PC-9 (cell line): ENCODE data around the gene PIK3IP1. TPM values are rescaled to one million over a fixed set of nuclear protein-coding genes. Genes with fewer than 3 reads are reported as not detected.

ENCODE experiments used
- BruUV-seq: library from RNA; stranded (reverse); fragments of 400-500 nt; replicated peaks from 2 replicates; lab custom pipeline; 2021; lab: Mats Ljungman, UMichigan
- CTCF ChIA-PET: fragments of 300-600 bp; sonication (Branson Sonifier 250); formaldehyde crosslinking; loops from one replicate; lab custom pipeline; 2022; ENCODE audit warnings: antibody characterized with exemption; lab: Charles Lee
- POLR2A ChIA-PET: fragments of 300-600 bp; sonication (Branson Sonifier 250); formaldehyde crosslinking; loops from one replicate; lab custom pipeline; 2022; ENCODE audit warnings: antibody characterized with exemption; ENCODE audit not compliant: unreplicated experiment; lab: Charles Lee
- DNase-seq, 2 experiments: peaks; one replicate each; pipeline versions ENCODE4 v3.0.0 to v3.0.0-alpha.2; 2015 to 2022; ENCODE audit warnings: mixed read lengths in 1 of 2
- H2AFZ ChIP-seq: fragments of 200-600 bp; sonication (generic); 2 replicates; pipeline ENCODE4 v1.8.1; 2017; ENCODE audit warnings: antibody characterized with exemption
- H3F3A ChIP-seq: fragments of 200-600 bp; sonication (generic); 2 replicates; pipeline ENCODE4 v1.8.1; 2017; ENCODE audit warnings: antibody characterized with exemption, mild to moderate bottlenecking, low read depth; ENCODE audit not compliant: insufficient read depth
- H3K27ac ChIP-seq: fragments of 200-600 bp; sonication (generic); 2 replicates; pipeline ENCODE4 v1.6.1; 2016; ENCODE audit warnings: mixed run types
- H3K27me3 ChIP-seq: fragments of 200-600 bp; sonication (generic); 2 replicates; pipeline ENCODE4 v1.6.1; 2016; ENCODE audit warnings: low read depth, mixed run types; ENCODE audit not compliant: insufficient read depth
- H3K36me3 ChIP-seq: fragments of 200-600 bp; sonication (generic); 2 replicates; pipeline ENCODE4 v1.6.1; 2016; ENCODE audit warnings: low read depth, mixed run types
- H3K4me1 ChIP-seq: fragments of 200-600 bp; sonication (generic); replicated peaks from 2 replicates; pipeline ENCODE4 v1.6.1; 2016; ENCODE audit warnings: mixed run types; ENCODE audit not compliant: insufficient read depth
- H3K4me2 ChIP-seq: fragments of 200-600 bp; sonication (generic); 2 replicates; pipeline ENCODE4 v1.6.1; 2017; ENCODE audit warnings: mixed run types
- H3K4me3 ChIP-seq: fragments of 200-600 bp; sonication (generic); 2 replicates; pipeline ENCODE4 v1.6.1; 2016; ENCODE audit warnings: mixed run types
- H3K79me2 ChIP-seq: fragments of 200-600 bp; sonication (generic); 2 replicates; pipeline ENCODE4 v1.6.1; 2017; ENCODE audit warnings: low read depth, mixed run types
- H3K9me2 ChIP-seq: fragments of 200-600 bp; sonication (generic); 2 replicates; pipeline ENCODE4 v1.8.1; 2017; ENCODE audit warnings: mild to moderate bottlenecking; ENCODE audit not compliant: insufficient read depth
- H3K9me3 ChIP-seq: fragments of 200-600 bp; sonication (generic); 2 replicates; pipeline ENCODE4 v1.8.1; 2016; ENCODE audit warnings: low read depth; ENCODE audit not compliant: insufficient read depth
- H4K20me1 ChIP-seq: fragments of 200-600 bp; sonication (generic); 2 replicates; pipeline ENCODE4 v1.8.1; 2017; ENCODE audit not compliant: insufficient read depth
- EZH2 ChIP-seq: fragments of 200-600 bp; sonication (generic); IDR thresholded peaks from 2 replicates; pipeline ENCODE4 v1.8.0; 2017; ENCODE audit warnings: antibody characterized with exemption, low read depth
- intact Hi-C: fragments of 100-400 bp; cut with micrococcal nuclease; formaldehyde crosslinking; loops from one replicate; pipeline ENCODE4 v1.10.0; 2022; ENCODE audit not compliant: unreplicated experiment
- total RNA-seq: library from RNA; stranded (reverse); gene quantifications from 2 replicates; pipeline ENCODE4 v1.2.3, GENCODE V29; 2021
- TF ChIP-seq, protein P1 (sequence below): fragments of 200-600 bp; sonication (generic); conservative IDR thresholded peaks from 2 replicates; pipeline ENCODE4 v1.6.1; 2017; ENCODE audit warnings: mixed run types, antibody characterized with exemption, mild to moderate bottlenecking, moderate library complexity

Gene PIK3IP1
- total RNA-seq, 1 experiment from 2014 or later: 15.7 TPM

- intact Hi-C loops: no loop called here
- POLR2A ChIA-PET: no interaction called here
- Histone ChIP-seq H4K20me1 (no peaks in the 10 kb centered on the region), H3K4me3 (no peak overlapping the region), H3K27ac (no peak overlapping the region), H3K9me2 (no peaks in the 10 kb centered on the region), H3K36me3 (no peaks in the 10 kb centered on the region), H3K27me3 (no peaks in the 10 kb centered on the region), H2AFZ (no peak overlapping the region), H3K4me1 (no peaks in the 10 kb centered on the region), H3F3A (peaks cover 3% of the 10 kb centered on the region; the same call in 1 of the 2 replicates), H3K79me2 (no peaks in the 10 kb centered on the region), H3K4me2 (no peak overlapping the region), H3K9me3 (no peaks in the 10 kb centered on the region)
- no peak for TF ChIP-seq EZH2
- TF ChIP-seq, protein P1, sequence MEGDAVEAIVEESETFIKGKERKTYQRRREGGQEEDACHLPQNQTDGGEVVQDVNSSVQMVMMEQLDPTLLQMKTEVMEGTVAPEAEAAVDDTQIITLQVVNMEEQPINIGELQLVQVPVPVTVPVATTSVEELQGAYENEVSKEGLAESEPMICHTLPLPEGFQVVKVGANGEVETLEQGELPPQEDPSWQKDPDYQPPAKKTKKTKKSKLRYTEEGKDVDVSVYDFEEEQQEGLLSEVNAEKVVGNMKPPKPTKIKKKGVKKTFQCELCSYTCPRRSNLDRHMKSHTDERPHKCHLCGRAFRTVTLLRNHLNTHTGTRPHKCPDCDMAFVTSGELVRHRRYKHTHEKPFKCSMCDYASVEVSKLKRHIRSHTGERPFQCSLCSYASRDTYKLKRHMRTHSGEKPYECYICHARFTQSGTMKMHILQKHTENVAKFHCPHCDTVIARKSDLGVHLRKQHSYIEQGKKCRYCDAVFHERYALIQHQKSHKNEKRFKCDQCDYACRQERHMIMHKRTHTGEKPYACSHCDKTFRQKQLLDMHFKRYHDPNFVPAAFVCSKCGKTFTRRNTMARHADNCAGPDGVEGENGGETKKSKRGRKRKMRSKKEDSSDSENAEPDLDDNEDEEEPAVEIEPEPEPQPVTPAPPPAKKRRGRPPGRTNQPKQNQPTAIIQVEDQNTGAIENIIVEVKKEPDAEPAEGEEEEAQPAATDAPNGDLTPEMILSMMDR: no peak
- no peak for DNase-seq
- no TSS peak for BruUV-seq
- CTCF ChIA-PET: interaction anchor here (1.1 kb wide), 1 partner anchor 11 kb away, joined by 3 read pairs; no protein-coding TSS in a partner anchor
Measured at GRCh38 chr22:31302537-31302936, 10.2 kb upstream of the PIK3IP1 start.

DNA sequence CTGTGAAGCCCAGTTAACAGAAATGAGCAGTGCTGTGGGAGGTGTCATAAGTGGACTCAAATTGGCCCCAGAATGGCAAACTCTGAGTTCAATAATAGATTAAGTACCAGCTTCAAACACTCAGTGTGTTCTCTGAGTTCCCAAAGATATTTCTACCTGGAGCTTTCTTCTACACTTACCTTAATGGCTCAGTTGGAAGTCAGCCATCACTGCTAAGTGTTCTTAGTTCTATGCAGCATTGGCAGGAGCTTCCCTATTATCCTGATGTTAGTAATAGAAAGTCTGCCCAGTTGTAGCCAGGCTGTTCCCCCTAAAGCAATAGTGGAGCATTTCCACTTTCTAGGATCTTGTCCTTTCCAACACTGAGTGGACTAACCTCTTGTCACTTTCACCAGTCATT lies 9.7 kb upstream of the PIK3IP1 start:
- no peak for TF ChIP-seq EZH2
- TF ChIP-seq, protein P1: no peak
- no peak for DNase-seq
- H3K4me1 ChIP-seq: peaks cover 2% of the 10 kb centered on the region
- no peak overlapping the region for H3K27ac ChIP-seq
- H2AFZ ChIP-seq: no peak overlapping the region
- H3K9me2 ChIP-seq: no peaks in the 10 kb centered on the region
- H3K27me3 ChIP-seq: no peaks in the 10 kb centered on the region
- BruUV-seq: no TSS peak
- ChIA-PET CTCF (interaction anchor here (1.1 kb wide), 1 partner anchor 12 kb away, joined by 3 read pairs; no protein-coding TSS in a partner anchor), POLR2A (no interaction called here)
- H3K79me2 ChIP-seq: no peaks in the 10 kb centered on the region
- H4K20me1 ChIP-seq: no peaks in the 10 kb centered on the region
- intact Hi-C loops: no loop called here
- H3K4me2 ChIP-seq: no peak overlapping the region
- H3K9me3 ChIP-seq: no peaks in the 10 kb centered on the region; the same call in 1 of the 2 replicates
- peaks cover 7% of the 10 kb centered on the region; the same call in 1 of the 2 replicates for H3F3A ChIP-seq
- no peak overlapping the region for H3K4me3 ChIP-seq
- H3K36me3 ChIP-seq: no peaks in the 10 kb centered on the region

DNA sequence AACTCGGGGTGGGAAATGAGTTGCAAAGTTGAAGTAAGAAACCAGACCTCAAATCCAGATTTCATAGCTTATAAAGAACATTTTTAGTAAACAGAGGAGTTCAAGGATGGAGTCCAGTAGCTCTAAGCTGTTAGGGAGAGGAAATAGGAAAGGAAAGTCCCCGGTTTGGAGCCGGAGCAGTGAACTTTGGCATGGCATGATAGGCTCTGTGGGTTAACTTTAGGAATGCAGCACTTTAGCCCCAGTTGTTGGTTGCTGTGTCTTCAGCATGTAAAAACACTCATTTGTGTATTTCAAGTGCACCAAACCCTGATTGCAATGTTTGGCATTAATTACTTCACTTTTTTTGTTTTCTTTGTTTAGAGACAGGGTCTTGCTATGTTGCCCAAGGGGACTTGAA lies 8.6 kb upstream of the PIK3IP1 start:
- intact Hi-C loops: no loop called here
- POLR2A ChIA-PET: no interaction called here
- CTCF ChIA-PET: no interaction called here

More for the DNA sequence above, 8.6 kb upstream of the PIK3IP1 start:
- H3K79me2 ChIP-seq: no peaks in the 10 kb centered on the region
- no peaks in the 10 kb centered on the region; the same call in 1 of the 2 replicates for H3K9me3 ChIP-seq
- H3K4me2 ChIP-seq: no peak overlapping the region
- H3K4me1 ChIP-seq: peaks cover 13% of the 10 kb centered on the region
- no peaks in the 10 kb centered on the region for H3K9me2 ChIP-seq
- no peak overlapping the region for H3K4me3 ChIP-seq
- no peaks in the 10 kb centered on the region for H4K20me1 ChIP-seq
- H2AFZ ChIP-seq: no peak overlapping the region
- no peak for DNase-seq
- no peak overlapping the region for H3K27ac ChIP-seq
- no peak for TF ChIP-seq EZH2
- TF ChIP-seq, protein P1: no peak
- no peaks in the 10 kb centered on the region for H3K27me3 ChIP-seq
- no peaks in the 10 kb centered on the region for H3K36me3 ChIP-seq
- H3F3A ChIP-seq: peaks cover 16% of the 10 kb centered on the region
- no TSS peak for BruUV-seq
